ENCODE measurements around the gene FMNL2. TPM values are rescaled to one million over a fixed set of nuclear protein-coding genes. Genes with fewer than 3 reads are reported as not detected.

FMNL2 gene
- total and polyA plus RNA-seq, 2 of the 4 experiments (the other 2 are of a cell fraction): 10.9 to 11.4 TPM

DNA sequence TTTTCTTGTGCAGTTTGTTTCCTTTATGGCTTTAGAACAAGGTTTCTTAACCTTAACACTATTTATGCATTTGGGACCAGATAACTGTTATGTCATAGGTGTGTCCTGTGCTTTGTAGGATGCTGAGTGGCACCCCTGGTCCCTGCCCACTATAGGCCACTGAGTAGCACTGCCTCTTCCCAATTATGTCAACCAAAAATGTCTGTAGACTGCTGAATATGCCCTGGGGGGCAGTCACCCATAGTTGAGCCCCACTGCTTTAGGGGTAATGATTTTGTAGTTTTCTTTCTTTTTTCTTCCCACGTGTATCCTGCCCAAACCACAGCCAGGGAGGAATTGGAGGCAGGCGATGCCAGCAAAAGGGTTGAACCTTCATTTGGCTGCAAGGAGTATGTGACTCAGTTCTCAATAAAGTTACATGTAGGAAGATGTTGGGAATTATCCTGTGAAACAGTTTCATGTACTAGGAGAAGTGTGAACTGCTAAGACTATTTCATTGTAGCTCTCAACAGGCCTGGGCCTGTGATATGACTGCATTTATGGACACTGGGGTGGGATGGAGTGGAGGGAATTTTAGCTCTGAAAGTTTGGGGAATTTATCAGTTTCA lies 65.7 kb downstream of the FMNL2 start:
- no peak overlapping the region for H2AFZ ChIP-seq (replicated peaks; ENCODE audit: low read length, poor library complexity)
- in situ Hi-C loops (cut with MboI; ENCODE audit: low sequenced_read_pairs): no loop called here
- H3K9me1 ChIP-seq (ENCODE audit: insufficient read depth, low read length): peaks cover 7% of the 10 kb centered on the region
- H4K8ac ChIP-seq (ENCODE audit: low read depth in 2 of 2, low read length in 2 of 2): no peak overlapping the region
- H3K4me1 ChIP-seq (ENCODE audit: control insufficient read depth, insufficient read depth, low read length): peaks cover 10% of the 10 kb centered on the region; the same call in 1 of the 2 replicates
- CTCF ChIA-PET: no interaction called here
- H2AK5ac ChIP-seq (ENCODE audit: low read depth, low read length): no peak overlapping the region
- H3K9me3 ChIP-seq (ENCODE audit: control insufficient read depth, insufficient read depth, low read length): no peaks in the 10 kb centered on the region
- POLR2A ChIA-PET (ENCODE audit: unreplicated experiment): no interaction called here
- no peak overlapping the region for H2BK15ac ChIP-seq (ENCODE audit: low read depth, low read length)
- H4K5ac ChIP-seq (ENCODE audit: low read depth, low read length): no peak overlapping the region
- H3K36me3 ChIP-seq (ENCODE audit: control insufficient read depth, insufficient read depth, low read length): no peaks in the 10 kb centered on the region
- no peak for TF ChIP-seq NFE2L2 (IDR thresholded peaks at IDR 0.05; ENCODE audit: low read depth, low read length)
- TF ChIP-seq, protein P1, sequence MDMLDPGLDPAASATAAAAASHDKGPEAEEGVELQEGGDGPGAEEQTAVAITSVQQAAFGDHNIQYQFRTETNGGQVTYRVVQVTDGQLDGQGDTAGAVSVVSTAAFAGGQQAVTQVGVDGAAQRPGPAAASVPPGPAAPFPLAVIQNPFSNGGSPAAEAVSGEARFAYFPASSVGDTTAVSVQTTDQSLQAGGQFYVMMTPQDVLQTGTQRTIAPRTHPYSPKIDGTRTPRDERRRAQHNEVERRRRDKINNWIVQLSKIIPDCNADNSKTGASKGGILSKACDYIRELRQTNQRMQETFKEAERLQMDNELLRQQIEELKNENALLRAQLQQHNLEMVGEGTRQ (IDR thresholded peaks at IDR 0.05; ENCODE audit: low read depth, low read length): no peak
- no peak for TF ChIP-seq MXI1 (IDR thresholded peaks at IDR 0.05; ENCODE audit: borderline replicate concordance, low read depth, low read length)
- no peak for TF ChIP-seq MAFK (IDR thresholded peaks at IDR 0.05; ENCODE audit: low read depth, low read length)
- TF ChIP-seq CEBPB (IDR thresholded peaks at IDR 0.05; ENCODE audit: low read depth, low read length): no peak
- TF ChIP-seq ELK1 (IDR thresholded peaks at IDR 0.05; ENCODE audit: borderline replicate concordance, low read depth, low read length): no peak
- TF ChIP-seq CTCF (conservative IDR thresholded peaks at IDR 0.05; ENCODE audit: low read depth, low read length): no peak
- TF ChIP-seq RAD21 (IDR thresholded peaks at IDR 0.05; ENCODE audit: low read length): no peak
- TF ChIP-seq MAZ (IDR thresholded peaks at IDR 0.05; ENCODE audit: borderline replicate concordance, low read depth, low read length): no peak
- no peak for TF ChIP-seq POLR2A (IDR thresholded peaks at IDR 0.05; ENCODE audit: low read depth, low read length)
- TF ChIP-seq SMC3 (IDR thresholded peaks at IDR 0.05; ENCODE audit: low read depth, low read length): no peak
- no peak for TF ChIP-seq CHD1 (IDR thresholded peaks at IDR 0.05; ENCODE audit: low read depth, low read length)
- TF ChIP-seq RFX5 (IDR thresholded peaks at IDR 0.05; ENCODE audit: low read depth, low read length): no peak
- TF ChIP-seq BHLHE40 (IDR thresholded peaks at IDR 0.05; ENCODE audit: low read depth, low read length): no peak
- no peak for TF ChIP-seq FOS (IDR thresholded peaks at IDR 0.05; ENCODE audit: low read depth, low read length)
- no peak for TF ChIP-seq RCOR1 (IDR thresholded peaks at IDR 0.05; ENCODE audit: insufficient replicate concordance, low read length)
- no TSS peak for BruUV-seq (replicated peaks)
- H3K27me3 ChIP-seq (ENCODE audit: control insufficient read depth, insufficient read depth, low read length): no peaks in the 10 kb centered on the region
- dilution Hi-C loops (cut with HindIII; ENCODE audit: low sequenced_read_pairs, unreplicated experiment): no loop called here
- no peak overlapping the region for H2BK20ac ChIP-seq (ENCODE audit: low read depth, low read length)
- H3K14ac ChIP-seq (replicated peaks; ENCODE audit: low read depth, low read length): no peak overlapping the region
- no peak overlapping the region for H2BK120ac ChIP-seq (ENCODE audit: low read depth, low read length)
- no peak overlapping the region for H3K4ac ChIP-seq (ENCODE audit: low read depth, low read length)
- H3K4me2 ChIP-seq (ENCODE audit: low read depth, low read length): no peak overlapping the region
- no peaks in the 10 kb centered on the region for H4K20me1 ChIP-seq (ENCODE audit: insufficient read depth, low read length)
- no peak for DNase-seq
- intact Hi-C loops (cut with micrococcal nuclease): no loop called here
- H2AK9ac ChIP-seq (replicated peaks; ENCODE audit: low read depth, low read length, poor library complexity): no peak overlapping the region
- ATAC-seq (ENCODE audit: low read depth): no peak
- no peak overlapping the region for H3K23ac ChIP-seq (ENCODE audit: low read depth, low read length)
- H3K18ac ChIP-seq (ENCODE audit: low read depth, low read length): no peak overlapping the region
- H4K91ac ChIP-seq (ENCODE audit: insufficient read depth, low read depth, low read length): no peak overlapping the region
- WGBS, 2 experiments (ENCODE audit: extremely low coverage in 2 of 2, insufficient read length in 1 of 2): no CpG with 5 or more reads among the region's 2 CpGs
- H3K79me1 ChIP-seq (ENCODE audit: low read depth in 1 of 2, low read length in 2 of 2): peaks cover 37 to 40% of the 10 kb centered on the region in 2 experiments
- no peak overlapping the region for H3K27ac ChIP-seq (ENCODE audit: insufficient read depth, low read length)
- no peak overlapping the region for H3K9ac ChIP-seq (ENCODE audit: low read depth, low read length)
- H3K56ac ChIP-seq (ENCODE audit: extremely low read depth, insufficient read depth, low read length): no peak overlapping the region
- no peak overlapping the region for H3K4me3 ChIP-seq (ENCODE audit: insufficient read depth, low read depth, low read length)
- H2BK5ac ChIP-seq (ENCODE audit: low read depth, low read length, poor library complexity, severe bottlenecking): no peak overlapping the region

All from IMR-90 (cell line).